HUDEP-2 (cell line): ENCODE measurements around the gene MOXD1.
"Not testable (repeated sequence)": the region's sequence is repeated elsewhere in the genome, so short reads cannot be mapped to it uniquely, and the experiment has no call there.

Experiments used
- DNase-seq, 76 experiments: peaks; one replicate each; lab custom pipeline; 2025; ENCODE audit not compliant: unreplicated experiment in 76 of 76; lab: John Stamatoyannopoulos, UW

The MOXD1 gene

DNA sequence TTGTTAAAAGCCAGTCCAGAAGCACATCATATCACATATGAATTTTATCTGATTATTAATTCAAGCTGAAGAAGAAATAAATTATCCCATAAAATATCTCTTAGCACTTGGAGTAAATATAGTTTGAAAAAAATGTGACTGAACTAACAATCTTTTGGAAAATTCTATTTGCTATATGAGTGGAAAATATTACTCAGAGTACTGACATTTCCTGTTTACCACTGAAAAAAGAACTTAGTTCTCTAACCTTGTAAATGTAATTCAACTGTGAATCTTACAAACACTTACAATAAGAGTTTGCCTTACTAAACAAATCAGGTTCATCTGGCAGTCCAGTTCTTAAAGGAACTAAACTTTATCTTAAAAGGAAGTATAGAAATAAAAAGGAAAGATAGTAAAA, 44.2 kb downstream of the MOXD1 start:
- no peak for DNase-seq

- DNase-seq = peak in 7 of 76 experiments; percentile 2 to 30 (median 10)
These were observed 46.6 kb downstream of the MOXD1 start for GRCh38 chr6:132354517-132355167.

DNA sequence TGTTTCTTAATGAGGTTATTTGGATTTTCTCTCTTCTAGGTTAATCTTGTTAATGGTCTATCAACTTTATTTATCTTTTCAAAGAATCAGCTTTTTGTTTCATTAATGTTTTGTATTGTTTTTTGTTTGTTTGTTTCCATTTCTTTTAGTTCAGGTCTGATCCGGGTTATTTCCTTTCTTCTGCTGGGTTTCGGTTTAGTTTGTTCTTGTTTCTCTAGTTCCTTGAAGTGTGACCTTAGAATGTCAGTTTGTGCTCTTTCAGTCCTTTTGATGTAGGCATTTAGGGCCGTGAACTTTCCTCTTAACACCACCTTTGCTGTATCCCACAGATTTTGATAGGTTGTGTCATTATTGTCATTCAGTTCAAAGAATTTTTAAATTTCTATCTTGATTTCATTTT, 49.3 kb downstream of the MOXD1 start:
- DNase-seq = not testable (repeated sequence)

- no peak for DNase-seq
These were observed 53.0 kb downstream of the MOXD1 start for GRCh38 chr6:132348231-132348630.

GRCh38 chr6:132344811-132345210, 56.5 kb downstream of the MOXD1 start:
- no peak for DNase-seq

- no peak for DNase-seq
These were observed 59.6 kb downstream of the MOXD1 start for GRCh38 chr6:132341646-132342045.

DNA sequence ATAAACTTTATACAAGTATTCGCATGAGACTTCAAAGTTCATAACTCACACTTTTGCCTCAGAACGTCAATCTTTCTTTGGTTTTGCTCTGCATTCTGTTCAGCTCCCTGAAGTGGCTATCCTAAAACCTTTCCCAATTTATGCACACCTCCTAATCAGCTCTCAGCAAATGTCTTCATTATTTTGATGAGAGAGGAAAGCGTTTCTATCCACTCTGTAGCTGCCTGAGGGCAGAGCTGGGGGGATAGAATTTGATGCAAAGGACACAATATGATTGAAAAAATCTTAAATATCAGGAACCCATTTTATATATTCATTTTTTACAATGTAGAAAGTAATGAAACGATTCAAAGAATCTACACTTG, 66.8 kb downstream of the MOXD1 start:
- DNase-seq = no peak

DNA sequence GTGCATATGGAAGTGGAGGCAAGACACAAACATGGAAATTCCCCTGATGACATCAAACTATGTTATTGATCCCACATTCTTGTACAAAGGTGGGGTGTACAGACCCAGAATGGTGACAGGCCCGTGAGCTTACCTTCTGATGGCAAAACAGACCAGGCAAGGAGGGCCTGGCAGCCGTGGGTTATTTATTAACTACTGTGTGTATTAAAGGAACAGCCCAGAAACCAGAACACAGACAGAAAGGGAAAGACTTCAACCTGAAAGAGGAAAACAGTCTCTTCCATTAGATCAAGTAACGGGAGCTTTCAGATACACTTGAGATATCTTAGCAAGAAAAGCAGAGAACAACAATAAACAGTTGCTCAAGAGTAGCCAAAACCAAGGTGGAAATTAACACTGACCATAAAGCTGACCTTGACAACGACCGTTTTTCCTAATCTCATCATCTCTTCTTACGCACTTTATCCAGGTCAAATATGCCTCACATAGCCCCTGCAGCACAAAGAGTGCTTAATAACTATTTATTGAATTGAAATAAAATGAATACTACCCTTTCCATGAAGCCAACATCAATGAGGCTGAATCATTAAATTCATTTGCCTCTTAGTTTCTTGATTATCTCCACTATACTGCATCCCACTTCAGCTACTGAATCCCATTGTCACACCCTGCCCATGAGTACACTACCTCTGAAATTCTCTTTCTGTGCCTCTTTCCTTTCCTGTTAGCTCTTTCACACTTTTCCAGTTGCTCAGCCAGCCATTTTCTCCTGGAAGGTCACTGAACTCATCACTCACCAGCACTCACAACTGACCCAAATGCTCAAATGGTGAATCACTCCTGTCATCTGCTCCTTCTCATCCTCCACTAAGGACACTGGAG, 67.4 kb downstream of the MOXD1 start:
- DNase-seq = no peak

DNA sequence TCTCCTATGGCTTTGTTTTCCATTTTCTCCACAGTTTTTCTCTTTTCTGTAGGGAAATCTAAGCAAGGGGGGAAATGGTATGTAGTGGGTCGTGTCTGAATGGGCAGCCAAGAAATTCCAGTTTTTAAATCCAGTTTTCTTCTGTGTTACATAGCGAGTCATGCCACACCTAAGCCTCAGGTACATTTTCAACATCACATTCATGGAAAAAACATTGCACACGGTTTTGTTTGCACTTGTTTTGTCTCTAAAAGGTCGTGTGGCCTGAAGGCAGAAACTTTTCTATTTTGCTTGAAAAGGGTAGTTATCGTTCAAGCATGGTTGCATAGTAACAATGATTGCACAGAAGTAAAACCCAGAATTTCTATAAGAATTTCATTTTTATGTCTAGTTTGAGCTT, 70.5 kb downstream of the MOXD1 start:
- no peak for DNase-seq

GRCh38 chr6:132322398-132322797, 78.9 kb downstream of the MOXD1 start:
- no peak for DNase-seq

DNA sequence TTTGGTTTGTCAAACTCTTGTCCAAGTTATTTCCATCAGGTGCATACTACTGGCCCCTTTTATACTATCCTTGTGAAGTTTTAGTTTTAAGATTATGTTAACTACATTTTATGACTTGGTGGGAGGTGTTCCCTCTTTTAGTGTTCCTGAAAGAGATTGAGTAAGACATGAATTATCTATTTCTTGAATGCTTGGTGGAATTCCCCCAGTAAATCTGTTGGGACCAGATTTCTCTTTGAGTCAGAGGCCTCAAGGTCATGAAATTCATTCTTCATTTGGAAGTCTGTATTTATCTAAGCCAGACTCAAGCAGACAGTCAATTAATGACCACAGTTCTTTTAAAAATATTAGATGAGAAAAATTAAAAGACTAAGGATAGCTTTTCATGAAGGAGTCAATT, 81.3 kb downstream of the MOXD1 start:
- no peak for DNase-seq

DNA sequence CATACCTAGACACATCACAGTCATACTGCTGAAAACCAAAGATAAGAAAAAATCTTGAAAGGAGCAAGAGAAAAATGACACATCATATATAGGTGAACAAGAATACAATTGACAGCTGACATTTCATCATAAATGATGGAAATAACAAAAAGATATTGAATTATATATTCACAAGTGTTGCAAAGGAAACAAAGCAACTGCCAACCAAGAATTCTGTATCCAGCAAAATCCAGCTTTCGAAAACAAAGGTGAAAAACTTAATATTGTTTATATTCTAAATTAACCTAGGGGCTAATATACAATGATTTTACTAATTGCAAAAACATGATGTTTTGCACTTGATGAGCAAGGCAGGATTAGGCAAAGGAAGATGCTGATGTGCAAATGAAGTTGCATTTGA, 84.3 kb downstream of the MOXD1 start:
- no peak for DNase-seq

DNA sequence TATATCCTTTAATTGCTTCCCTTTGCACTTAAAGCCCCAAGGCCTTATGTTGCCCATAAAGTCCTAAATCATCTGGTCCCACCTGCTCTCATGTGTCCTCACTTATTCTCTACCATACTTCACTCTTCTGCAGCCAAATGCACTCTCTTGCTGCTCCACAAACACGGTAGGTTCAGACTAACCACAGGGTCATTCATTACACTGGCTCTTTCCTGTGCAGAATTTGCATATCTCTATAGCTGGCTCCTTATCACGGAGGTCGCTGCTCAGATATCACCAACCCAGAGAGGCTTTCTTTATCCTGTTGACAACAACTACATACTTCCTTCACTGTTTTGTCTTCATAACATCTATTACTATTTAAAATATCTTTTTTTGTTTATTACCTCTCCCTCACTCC, 86.8 kb downstream of the MOXD1 start:
- DNase-seq = no peak

GRCh38 chr6:132310921-132311320, 90.4 kb downstream of the MOXD1 start:
- no peak for DNase-seq

DNA sequence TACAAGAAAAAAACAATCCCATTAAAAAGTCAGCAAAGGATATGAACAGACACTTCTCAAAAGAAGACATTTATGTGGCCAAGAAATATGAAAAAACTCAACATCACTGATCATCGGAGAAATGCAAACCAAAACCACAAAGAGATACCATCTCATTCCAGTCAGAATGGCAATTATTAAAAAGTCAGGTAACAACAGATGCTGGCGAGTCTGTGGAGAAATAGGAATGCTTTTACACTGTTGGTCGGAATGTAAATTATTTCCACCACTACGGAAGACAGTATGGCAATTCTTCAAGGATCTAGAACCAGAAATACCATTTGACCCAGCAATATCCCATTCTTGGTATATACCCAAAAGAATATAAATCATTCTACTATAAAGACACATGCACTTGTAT, 91.1 kb downstream of the MOXD1 start:
- DNase-seq = not testable (repeated sequence)

DNA sequence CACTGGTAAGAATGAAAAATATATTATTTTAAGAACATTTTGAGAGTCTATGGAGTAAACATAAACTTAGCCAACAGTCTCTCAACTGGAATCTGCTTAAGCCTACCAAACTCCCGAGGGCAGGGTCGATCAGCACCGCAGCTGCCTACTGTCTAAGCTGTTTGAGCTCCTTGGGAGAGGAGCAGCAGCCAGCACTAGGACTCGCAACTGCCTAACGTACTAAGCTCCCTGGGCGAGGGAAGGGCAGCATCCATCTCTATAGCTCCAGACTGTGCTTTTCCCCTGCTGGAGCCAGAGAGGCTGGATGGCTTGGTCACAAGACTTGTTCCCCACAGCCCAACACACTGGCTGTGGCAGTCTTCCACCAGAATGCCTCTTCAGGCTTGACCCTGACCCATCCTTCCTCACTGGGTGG, 96.4 kb downstream of the MOXD1 start:
- DNase-seq = no peak

GRCh38 chr6:132300323-132300949, 100.8 kb downstream of the MOXD1 start:
- DNase-seq = peak in 20 of 76 experiments; percentile 1 to 51 (median 19)

DNA sequence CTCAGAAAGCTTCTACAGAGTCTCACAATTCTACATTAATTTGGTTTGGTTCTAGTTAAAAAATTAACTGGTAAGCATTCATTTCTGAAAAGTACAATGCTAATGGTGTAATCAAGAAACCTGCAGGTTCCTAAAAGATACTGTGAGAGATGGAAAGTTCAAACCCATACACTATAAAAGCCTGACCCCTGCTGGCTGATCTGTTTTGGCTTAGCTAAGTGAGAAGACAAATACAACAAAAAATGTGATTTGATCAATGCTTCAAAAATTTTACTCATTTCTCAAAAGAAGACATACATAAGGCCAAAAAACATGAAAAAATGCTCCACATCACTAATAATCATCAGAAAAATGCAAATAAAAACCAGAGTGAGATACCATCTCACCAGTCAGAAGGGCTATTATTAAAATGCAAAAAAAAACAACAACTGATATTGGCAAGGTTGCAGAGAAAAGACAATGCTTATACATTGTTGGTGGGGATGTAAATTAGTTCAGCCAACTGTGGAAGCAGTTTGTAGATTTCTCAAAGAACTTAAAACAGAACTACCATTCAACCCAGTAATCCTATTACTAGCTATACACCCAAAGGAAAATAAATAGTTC, 102.8 kb downstream of the MOXD1 start:
- peak in 29 of 76 experiments; percentile 4 to 56 (median 27) for DNase-seq

DNA sequence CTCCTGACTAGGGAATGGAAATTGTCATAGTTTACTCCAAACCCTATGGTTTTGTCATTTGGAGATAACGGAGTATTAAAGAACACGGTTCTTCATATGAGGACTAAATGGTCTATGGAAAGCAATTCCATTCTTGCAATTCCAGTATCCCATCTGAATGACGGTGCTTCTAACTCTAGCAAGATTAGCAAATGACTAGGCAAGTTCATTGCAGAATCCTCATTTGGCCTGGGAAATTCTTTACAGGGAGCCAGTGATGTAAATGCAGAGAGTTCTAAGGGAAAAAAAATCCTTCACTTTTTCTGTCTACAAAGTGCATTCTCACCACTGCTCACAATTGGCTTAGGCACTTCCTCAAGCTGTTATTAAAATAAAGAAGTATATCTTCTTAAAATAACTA, 111.5 kb downstream of the MOXD1 start:
- no peak for DNase-seq

DNA sequence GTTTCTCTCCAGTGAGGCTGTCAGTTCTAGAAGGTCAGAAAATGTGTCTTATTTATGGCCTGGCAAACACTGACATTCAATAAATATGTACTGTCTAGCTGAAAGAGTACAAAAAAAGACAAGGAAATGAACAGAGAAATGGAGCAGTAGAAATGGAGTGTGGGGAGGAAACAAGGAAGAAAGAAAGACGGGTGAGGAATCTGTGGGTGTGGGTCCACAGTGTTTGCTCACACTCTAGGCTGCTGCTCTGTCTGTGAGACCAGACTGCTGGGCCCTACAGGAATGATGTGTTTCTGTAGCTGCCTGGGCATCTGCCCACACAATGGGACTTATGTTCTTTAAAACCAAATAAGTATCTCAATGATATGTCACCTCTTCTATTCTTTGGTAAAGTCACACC, 114.2 kb downstream of the MOXD1 start:
- no peak for DNase-seq

- DNase-seq = no peak
These were observed 114.8 kb downstream of the MOXD1 start for GRCh38 chr6:132286298-132287019.
